Head of caudate nucleus (tissue), 42 donors: ENCODE measurements around the gene TLE1.

Experiments
- DNase-seq, 42 donors: peaks; one replicate each; pipeline versions ENCODE4 v3.0.0 to v3.0.0-alpha.2; 2020 to 2021; ENCODE audit warnings: mixed read lengths in 7 of 42
- intact Hi-C: fragments of 100-400 bp; cut with DNase I; formaldehyde crosslinking; loops from one replicate; pipeline ENCODE4 v1.15.0; 2022

TLE1 gene

DNA sequence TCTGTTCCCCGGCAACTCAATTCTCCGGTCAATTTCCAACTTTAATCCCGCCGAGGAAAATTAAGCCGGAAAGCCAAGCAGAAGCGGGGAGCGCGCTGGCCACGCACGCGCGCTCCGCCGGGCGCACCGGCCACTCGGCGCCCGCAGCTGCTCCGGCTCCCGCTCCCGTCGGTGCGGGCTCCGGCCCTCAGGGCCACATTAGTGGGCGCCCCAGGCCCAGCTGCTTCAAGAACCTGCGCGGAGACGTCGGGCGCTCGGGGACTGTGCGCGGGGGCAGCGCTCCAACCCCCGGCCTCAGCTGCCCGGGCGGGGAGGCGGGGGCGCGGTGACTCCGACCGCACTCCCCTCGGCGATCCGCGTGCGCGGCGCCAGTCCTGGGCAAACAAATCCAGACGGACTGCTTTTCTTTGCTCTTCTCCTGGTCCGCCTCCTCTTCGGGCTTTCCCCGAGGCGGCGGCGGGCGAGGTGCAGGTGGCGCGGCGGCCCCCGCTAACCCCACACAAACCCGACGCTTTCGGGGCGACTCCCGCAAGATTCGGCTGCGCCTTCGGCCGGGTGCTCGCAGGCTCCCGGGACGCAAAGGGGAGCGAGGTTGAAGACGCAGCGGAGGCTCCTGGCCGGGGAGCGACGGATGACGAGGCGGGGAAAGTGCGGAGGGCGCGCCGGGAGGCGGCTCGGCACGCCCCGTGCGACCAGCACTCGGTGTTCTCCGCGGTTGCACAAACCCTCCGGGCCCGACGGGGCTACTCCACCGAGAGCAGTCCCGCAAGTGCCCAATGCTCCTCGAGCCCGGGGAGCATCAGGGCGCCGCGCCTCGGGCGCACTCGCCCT, 870 bp downstream of the TLE1 start:
- intact Hi-C loops = loop anchor here (10.0 kb wide), 1 partner anchor 164 kb away; no protein-coding TSS in a partner anchor
- peak in 37 of 42 donors; percentile 27 to 69 (median 49) for DNase-seq

DNA sequence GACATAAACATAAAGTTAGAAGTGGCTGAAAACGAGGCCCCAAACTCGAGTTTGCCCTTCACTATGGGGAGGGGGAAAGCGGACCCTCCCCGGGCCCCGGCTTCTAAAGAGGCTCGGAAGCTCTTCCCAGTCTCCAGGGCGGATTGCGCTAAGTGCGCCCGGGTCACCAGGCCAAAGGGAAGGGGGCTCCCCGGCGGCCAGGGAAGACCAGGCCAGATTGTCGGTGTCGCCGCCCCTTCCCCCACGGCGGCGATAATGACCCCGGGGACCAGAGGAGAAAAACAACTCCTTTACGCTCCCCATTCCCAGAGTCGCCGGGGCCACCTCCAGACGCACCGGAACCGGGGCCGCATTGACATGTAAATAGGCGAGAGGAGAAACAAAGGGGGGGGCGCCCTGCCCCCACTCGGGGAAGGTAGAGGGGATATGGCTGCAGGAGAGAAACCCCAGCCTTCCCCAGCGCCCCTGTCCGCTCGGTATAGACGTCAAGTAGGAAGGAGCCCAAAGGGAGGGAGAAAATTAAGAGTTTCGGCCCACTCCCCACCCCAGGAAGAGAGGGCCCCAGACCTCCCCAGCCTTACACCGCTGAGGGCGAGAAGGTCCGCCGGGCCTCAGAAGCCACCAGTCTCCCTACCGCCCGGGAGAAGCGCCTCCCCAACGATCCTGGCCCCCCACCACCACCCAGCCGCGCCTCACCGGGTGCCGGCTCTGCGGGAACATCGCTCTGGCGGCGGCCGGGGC, 1.7 kb downstream of the TLE1 start:
- intact Hi-C loops = loop anchor here (10.0 kb wide), 1 partner anchor 163 kb away; no protein-coding TSS in a partner anchor

GRCh38 chr9:81686614-81687520, 2.5 kb downstream of the TLE1 start:
- peak; percentile 71 to 95 (median 86) for DNase-seq
- intact Hi-C loops = loop anchor here (10.0 kb wide), 1 partner anchor 162 kb away; no protein-coding TSS in a partner anchor

More for the DNA sequence above, 1.7 kb downstream of the TLE1 start:
- DNase-seq = peak in 36 of 42 donors; percentile 23 to 71 (median 44)

DNA sequence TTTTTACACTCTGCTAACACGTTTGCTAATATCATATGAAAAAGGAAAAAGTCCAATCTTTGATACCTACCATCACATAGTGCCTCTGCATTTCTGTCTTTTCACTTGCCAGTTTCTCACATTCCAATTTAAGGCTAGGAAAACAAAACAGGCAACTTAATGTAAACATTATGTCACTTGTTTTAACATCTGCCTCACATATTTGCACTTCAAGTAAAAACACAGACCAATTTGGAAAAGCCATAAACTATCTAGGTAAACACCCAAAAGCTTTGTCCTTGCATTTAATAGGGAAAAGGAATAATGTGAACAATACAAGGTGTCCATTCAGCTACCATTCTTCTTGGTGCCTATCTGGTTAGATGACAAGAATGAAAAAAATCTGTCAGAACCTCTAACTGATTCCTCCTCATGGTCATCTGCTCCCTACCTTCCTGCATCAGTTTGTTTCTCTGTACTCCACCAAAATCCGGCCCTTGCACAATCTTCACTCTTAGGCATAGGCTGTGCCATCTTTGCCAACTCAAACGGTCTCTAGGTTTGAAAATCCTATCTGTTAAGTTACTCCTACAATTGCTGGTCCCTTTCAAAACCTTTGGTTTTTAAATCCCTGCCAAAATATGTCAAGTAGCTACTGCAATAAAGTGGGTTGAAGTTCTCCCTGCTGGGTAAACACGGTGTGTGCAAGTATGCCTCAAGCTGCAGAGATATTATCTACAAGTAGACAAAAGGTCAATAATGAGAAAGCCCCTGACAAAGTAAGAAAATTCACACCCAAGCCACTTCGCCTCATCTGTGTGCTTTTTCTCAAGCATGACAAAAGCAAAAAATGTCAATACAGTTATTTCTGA, 3.4 kb downstream of the TLE1 start:
- peak in 1 of 42 donors; percentile 22 for DNase-seq
- intact Hi-C loops = loop anchor here (10.0 kb wide), 1 partner anchor 161 kb away; no protein-coding TSS in a partner anchor

DNA sequence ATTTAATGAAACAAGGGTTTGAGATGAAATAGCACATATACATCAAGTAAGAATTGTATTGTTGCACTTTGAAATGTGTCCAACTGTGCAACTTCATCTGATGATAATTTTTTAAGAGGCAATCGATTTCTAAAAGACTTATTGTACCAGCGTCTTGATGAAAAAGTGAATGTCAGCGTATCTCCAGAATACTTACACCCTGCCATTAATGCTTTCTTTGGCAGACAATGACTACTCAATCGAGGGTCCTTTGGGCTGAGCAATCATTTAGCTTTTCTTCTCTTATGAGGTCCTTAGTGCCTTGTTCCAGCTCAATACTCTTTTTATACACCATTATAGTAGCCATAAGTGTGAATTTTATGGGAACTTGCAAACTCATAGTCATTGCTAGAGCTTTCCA, 4.7 kb downstream of the TLE1 start:
- intact Hi-C loops = loop anchor here (10.0 kb wide), 1 partner anchor 160 kb away; no protein-coding TSS in a partner anchor
- DNase-seq = no peak

- DNase-seq = no peak
- intact Hi-C loops = loop anchor here (10.0 kb wide), 1 partner anchor 159 kb away; no protein-coding TSS in a partner anchor
Measured at GRCh38 chr9:81683704-81684103, 5.6 kb downstream of the TLE1 start.

DNA sequence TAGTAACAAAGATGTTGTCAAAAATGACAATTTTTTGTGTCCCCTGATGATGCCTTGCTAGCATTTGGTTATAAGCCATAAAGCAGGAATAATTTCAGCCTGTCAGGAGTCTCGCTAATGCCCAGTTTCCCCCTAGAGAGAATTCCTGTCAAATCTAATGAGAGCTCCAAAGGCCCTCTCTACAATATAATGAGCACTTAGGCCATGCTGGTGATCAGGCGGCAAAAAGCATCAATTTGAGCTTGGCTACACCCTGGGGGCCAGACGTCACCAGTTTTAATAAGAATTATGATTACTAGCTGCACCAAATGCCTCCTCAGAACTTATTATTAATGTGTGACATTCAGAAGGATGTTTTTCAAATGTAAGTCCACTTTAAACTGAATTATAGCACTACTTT, 6.1 kb downstream of the TLE1 start:
- intact Hi-C loops = loop anchor here (10.0 kb wide), 1 partner anchor 158 kb away; no protein-coding TSS in a partner anchor

GRCh38 chr9:81682797-81683196, 6.5 kb downstream of the TLE1 start:
- intact Hi-C loops = loop anchor here (10.0 kb wide), 1 partner anchor 158 kb away; no protein-coding TSS in a partner anchor
- DNase-seq = peak in 2 of 42 donors; percentile 19 to 42

More for the DNA sequence above, 6.1 kb downstream of the TLE1 start:
- no peak for DNase-seq

DNA sequence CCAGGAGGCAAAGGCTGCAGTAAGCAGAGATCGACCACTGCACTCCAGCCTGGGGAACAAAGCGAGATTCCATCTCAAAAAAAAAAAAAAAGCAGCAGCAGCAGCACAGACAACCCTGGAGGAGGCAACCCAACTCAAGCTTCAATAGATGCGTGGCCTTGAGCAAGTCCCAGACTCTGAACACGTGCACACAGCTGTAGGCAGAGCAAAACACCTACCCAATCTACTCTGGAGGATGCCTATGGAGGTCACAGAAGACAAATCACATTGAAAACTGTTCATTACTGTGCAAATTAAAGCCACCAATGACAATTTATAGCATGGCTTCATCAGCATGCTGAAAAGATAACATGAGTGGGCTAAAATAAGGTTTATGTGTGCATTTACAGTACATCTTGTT, 7.2 kb downstream of the TLE1 start:
- intact Hi-C loops = loop anchor here (10.0 kb wide), 1 partner anchor 157 kb away; no protein-coding TSS in a partner anchor
- peak in 35 of 42 donors; percentile 15 to 90 (median 65) for DNase-seq

GRCh38 chr9:81680506-81680905, 8.8 kb downstream of the TLE1 start:
- DNase-seq = no peak
- intact Hi-C loops = loop anchor here (10.0 kb wide), 1 partner anchor 156 kb away; no protein-coding TSS in a partner anchor

- DNase-seq = peak in 3 of 42 donors; percentile 23 to 60 (median 46)
- intact Hi-C loops = loop anchor here (10.0 kb wide), 1 partner anchor 155 kb away; no protein-coding TSS in a partner anchor
Measured at GRCh38 chr9:81680006-81680405, 9.3 kb downstream of the TLE1 start.

- DNase-seq = no peak
- intact Hi-C loops = no loop called here
Measured at GRCh38 chr9:81678088-81678487, 11.3 kb downstream of the TLE1 start.

DNA sequence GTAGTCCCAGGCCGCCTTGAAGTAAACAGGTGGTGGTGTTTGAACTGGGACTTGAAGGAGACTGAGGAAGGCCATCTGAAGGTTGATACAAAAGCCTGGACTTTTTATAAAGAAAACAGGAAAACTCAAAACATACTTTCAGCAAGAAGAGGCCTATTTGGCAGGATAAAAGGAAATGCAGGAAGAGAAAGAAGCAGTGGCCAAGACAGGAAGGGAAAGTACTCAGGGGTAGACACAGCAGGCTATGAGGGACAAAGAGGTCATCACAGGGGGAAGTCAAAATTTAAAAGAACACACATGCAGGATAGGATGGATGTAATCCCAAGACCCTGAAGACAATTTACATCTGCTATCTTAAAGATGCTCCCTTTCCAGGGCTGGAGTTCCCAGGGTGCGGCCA, 13.0 kb downstream of the TLE1 start:
- intact Hi-C loops = no loop called here
- no peak for DNase-seq

DNA sequence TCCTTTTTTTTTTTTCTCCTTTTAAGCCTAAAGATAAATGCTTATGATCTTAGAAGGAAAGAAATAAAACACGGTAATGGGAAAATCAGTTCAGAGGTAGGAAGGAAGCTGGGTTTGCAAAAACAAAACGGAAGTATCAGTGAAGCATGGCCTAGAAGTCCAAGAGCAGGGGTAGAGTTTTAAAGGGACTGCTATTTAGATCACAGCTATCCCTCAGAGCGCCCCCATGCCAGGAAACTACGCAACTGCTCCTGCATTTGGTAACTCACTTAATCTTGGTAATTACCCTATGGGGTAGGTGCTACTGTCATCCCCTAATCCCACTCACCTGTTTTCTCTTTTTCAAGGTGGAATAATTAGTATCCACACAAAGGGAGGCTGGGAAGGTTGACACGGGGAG, 16.0 kb downstream of the TLE1 start:
- no peak for DNase-seq
- intact Hi-C loops = no loop called here

GRCh38 chr9:81671880-81672280, 17.5 kb downstream of the TLE1 start:
- intact Hi-C loops = no loop called here
- peak in 37 of 42 donors; percentile 13 to 83 (median 61) for DNase-seq

- intact Hi-C loops = no loop called here
- no peak for DNase-seq
Measured at GRCh38 chr9:81669866-81670265, 19.5 kb downstream of the TLE1 start.

- DNase-seq = peak in 8 of 42 donors; percentile 18 to 75 (median 42)
- intact Hi-C loops = no loop called here
Measured at GRCh38 chr9:81669041-81669651, 20.2 kb downstream of the TLE1 start.
